ENCODE results near the gene POLR3H. TPM values are rescaled to one million over a fixed set of nuclear protein-coding genes. Genes with fewer than 3 reads are reported as not detected.

POLR3H gene
- polyA plus RNA-seq, 10 donors = 16.1 to 27.5 (median 22.1) TPM

- no peak for DNase-seq
Observed at GRCh38 chr22:41488076-41488475, 56.2 kb downstream of the POLR3H start.

DNA sequence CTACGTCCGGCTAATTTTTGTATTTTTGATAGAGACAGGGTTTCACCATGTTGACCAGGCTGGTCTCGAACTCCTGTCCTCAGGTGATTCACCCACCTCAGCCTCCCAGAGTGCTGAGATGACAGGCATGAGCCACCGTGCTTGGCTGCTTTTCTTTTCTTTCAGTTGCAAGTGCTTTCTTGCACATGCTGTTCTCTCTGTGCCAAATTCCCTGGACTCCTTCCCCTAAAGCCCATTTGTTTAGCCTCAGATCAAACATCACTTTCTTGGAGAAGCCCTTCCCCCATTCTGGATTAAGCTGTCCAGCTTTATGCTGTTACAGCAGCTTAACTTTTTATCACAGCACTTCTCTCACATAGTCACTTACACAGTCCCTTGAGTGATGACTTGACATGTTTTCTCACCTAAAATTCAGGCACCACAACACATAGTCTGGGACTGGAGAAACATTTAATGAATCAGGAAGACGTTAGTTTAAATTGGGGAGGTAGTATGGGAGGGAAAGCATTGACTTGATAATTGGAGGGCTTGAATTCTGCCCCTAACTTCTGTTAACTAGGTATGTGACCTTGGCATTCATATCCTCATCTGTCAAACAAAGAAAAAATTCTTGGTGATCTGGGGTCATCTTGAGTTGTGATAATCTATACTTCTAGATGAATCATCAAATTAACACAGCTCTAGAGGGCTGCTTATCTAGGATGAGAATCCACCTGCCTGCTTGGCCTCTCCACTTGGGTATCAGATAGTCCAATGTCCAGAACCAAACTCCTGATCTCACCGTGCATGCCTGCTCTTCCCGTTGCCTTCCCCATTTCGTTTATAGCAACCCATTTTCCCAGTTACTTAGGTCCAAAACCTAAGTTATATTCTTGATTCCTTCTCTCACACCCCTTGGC is 57.0 kb downstream of the POLR3H start:
- DNase-seq = no peak

- no peak for DNase-seq
Observed at GRCh38 chr22:41485033-41485432, 59.2 kb downstream of the POLR3H start.

DNA sequence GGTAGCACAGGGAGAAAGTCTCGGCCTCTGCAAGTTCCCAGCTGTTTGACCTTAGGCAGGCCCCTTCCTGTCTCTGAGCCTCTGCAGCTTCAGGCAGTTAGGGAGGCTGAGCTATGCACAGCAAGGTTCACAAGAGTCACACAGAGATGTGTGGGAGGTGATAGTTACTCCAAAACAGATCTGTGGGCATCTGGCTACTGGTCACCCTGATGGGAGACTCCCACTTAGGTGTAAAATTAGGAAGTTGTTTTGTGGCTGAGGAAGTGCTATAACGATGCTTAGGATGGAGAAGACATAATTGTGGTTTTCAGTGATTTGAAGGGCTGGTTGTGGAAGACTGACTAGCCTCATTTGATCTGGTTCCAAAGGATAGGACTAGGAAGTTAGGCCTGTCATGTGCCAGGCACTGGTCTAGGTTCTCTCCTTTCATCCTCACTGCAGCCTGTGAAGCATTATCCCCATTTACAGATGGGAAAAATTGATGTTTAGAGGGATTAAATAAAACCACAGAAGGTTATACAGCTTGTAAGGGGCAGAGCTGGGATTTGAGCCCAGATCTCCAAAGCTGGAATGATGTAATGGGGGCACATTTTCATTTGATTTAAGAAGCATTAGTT is 61.8 kb downstream of the POLR3H start:
- no peak for DNase-seq

DNA sequence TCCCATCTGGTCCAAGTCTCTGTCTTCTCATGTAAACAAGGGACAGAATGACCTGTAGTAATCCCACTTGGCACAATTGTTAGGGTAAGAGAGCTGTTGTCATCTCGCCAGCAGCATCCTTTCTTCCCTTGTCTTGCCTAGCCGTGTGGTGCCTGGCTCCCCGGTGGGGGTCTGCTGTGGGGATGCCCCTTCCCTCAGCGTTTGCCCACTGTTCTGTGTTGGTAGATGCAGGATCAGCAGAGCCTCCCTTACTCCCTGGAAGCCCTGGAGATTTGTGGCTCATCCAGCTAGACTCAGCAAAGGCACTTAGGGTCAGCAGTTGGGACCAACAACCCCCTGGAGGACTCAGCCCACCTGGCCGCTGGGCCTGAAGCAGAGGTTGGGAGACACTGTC is 62.3 kb downstream of the POLR3H start:
- no peak for DNase-seq

- DNase-seq = no peak
Observed at GRCh38 chr22:41481131-41481830, 63.0 kb downstream of the POLR3H start.

- peak in 1 of 3 donors; percentile 43 for DNase-seq
Observed at GRCh38 chr22:41480397-41480735, 63.9 kb downstream of the POLR3H start.

GRCh38 chr22:41479671-41480396 is 64.4 kb downstream of the POLR3H start:
- no peak for DNase-seq

DNA sequence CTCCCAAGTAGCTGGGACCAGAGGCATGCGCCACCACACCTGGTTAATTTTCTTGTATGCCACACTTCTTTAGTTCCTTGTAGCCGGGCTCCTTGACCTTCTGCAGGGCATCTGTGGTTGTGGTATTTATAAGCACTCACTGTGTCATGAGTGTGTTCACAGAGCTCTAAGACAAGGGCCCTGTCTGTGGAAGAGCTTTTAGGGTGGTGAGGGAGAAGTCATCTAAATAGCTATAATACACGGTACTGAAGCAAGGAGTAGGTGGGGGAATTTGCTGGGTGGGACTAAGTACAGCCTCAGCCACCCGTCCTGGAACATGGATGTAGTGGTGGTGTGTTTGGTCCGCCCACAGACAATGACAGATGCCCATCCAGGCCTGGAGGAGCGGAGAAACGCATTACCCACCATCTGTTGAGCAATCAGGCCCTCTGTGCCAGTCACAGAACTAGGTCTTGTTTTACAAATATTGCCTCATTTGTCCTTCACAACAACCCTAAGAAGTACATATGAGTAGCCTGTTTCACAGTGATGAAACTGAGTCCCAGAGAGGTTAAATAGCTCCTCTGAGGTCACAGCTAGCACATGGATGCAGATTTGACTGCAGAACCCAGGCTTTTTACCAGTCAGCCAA is 65.3 kb downstream of the POLR3H start:
- DNase-seq = no peak

GRCh38 chr22:41478473-41478872 is 65.8 kb downstream of the POLR3H start:
- DNase-seq = no peak

Other genes with a start within 250 kb of the POLR3H start
- gene ZC3H7B, start 242.9 kb downstream of the POLR3H start, polyA plus RNA-seq (ENCODE audit: insufficient read length in 10 of 10) = 10 to 100 TPM; 33.7 to 52.2 (median 38.5) TPM
- gene TEF, start 162.5 kb downstream of the POLR3H start, polyA plus RNA-seq (ENCODE audit: insufficient read length in 10 of 10) = 10 to 100 TPM in 7 of 10 donors, 1 to 10 TPM in 3; 7.9 to 11.7 (median 10.7) TPM
- gene TOB2, start 97.7 kb downstream of the POLR3H start, polyA plus RNA-seq (ENCODE audit: insufficient read length in 10 of 10) = 10 to 100 TPM; 29.5 to 42.7 (median 36.1) TPM
- gene PHF5A, start 75.8 kb downstream of the POLR3H start, polyA plus RNA-seq (ENCODE audit: insufficient read length in 10 of 10) = 10 to 100 TPM; 29.1 to 45.8 (median 38.8) TPM
- gene ACO2, start 75.4 kb downstream of the POLR3H start, polyA plus RNA-seq (ENCODE audit: insufficient read length in 10 of 10) = 100 to 1,000 TPM in 7 of 10 donors, 10 to 100 TPM in 3; 82.7 to 111 (median 106) TPM
- gene CSDC2, start 16.5 kb upstream of the POLR3H start, polyA plus RNA-seq (ENCODE audit: insufficient read length in 10 of 10) = 1 to 10 TPM; 2.4 to 5.8 (median 4.2) TPM
- 10 to 100 TPM; 19.5 to 28.8 (median 23.6) TPM for gene PMM1, start 45.4 kb upstream of the POLR3H start, polyA plus RNA-seq (ENCODE audit: insufficient read length in 10 of 10)
- 10 to 100 TPM; 16.4 to 29.0 (median 20.6) TPM for gene DESI1, start 76.6 kb upstream of the POLR3H start, polyA plus RNA-seq (ENCODE audit: insufficient read length in 10 of 10)
- gene XRCC6, start 76.8 kb upstream of the POLR3H start, polyA plus RNA-seq (ENCODE audit: insufficient read length in 10 of 10) = 100 to 1,000 TPM; 193 to 254 (median 220) TPM
- 100 to 1,000 TPM in 8 of 10 donors, 10 to 100 TPM in 2; 93.9 to 128 (median 111) TPM for gene SNU13, start 144.4 kb upstream of the POLR3H start, polyA plus RNA-seq (ENCODE audit: insufficient read length in 10 of 10)
- 1 to 10 TPM in 7 of 10 donors, under 1 TPM in 3; 0.54 to 3.1 (median 1.3) TPM for gene MEI1, start 155.0 kb upstream of the POLR3H start, polyA plus RNA-seq (ENCODE audit: insufficient read length in 10 of 10)

Data from muscle of back (tissue), 11 donors.